Calu3 (cell line): ENCODE data around the gene NAALADL2. TPM values are rescaled to one million over a fixed set of nuclear protein-coding genes. Genes with fewer than 3 reads are reported as not detected.

Experiments used
- Bru-seq: library from RNA; stranded (reverse); fragments of 400-500 nt; gene quantifications from one replicate; lab custom pipeline; 2021; lab: Mats Ljungman, UMichigan
- BruChase-seq, 2 experiments: library from RNA; stranded (reverse); fragments of 400-500 nt; gene quantifications; one replicate each; lab custom pipeline; 2021; lab: Mats Ljungman, UMichigan
- BruUV-seq: library from RNA; stranded (reverse); fragments of 400-500 nt; replicated peaks from 2 replicates; lab custom pipeline; 2021; lab: Mats Ljungman, UMichigan
- CTCF ChIA-PET: fragments of 300-600 bp; sonication (Branson Sonifier 250); formaldehyde crosslinking; loops from one replicate; lab custom pipeline; 2022; ENCODE audit warnings: antibody characterized with exemption; lab: Charles Lee
- DNase-seq: peaks from one replicate; pipeline ENCODE4 v3.0.0; 2022
- H3K27ac Mint-ChIP-seq: one replicate; pipeline ENCODE4 v1.8.0; 2022; ENCODE audit warnings: mixed read lengths; ENCODE audit not compliant: unreplicated experiment
- H3K27me3 Mint-ChIP-seq: one replicate; pipeline ENCODE4 v1.8.0; 2022; ENCODE audit warnings: mixed read lengths; ENCODE audit not compliant: unreplicated experiment
- H3K36me3 Mint-ChIP-seq: one replicate; pipeline ENCODE4 v1.8.0; 2022; ENCODE audit warnings: mild to moderate bottlenecking, moderate library complexity, mixed read lengths; ENCODE audit not compliant: insufficient read depth, unreplicated experiment
- H3K4me1 Mint-ChIP-seq: one replicate; pipeline ENCODE4 v1.8.0; 2022; ENCODE audit warnings: mild to moderate bottlenecking, low read depth, mixed read lengths; ENCODE audit not compliant: unreplicated experiment
- H3K4me3 Mint-ChIP-seq: one replicate; pipeline ENCODE4 v1.8.0; 2022; ENCODE audit warnings: mild to moderate bottlenecking, low read depth, moderate library complexity, mixed read lengths; ENCODE audit not compliant: unreplicated experiment
- H3K9me3 Mint-ChIP-seq: one replicate; pipeline ENCODE4 v1.8.0; 2022; ENCODE audit warnings: low read depth, mixed read lengths; ENCODE audit not compliant: unreplicated experiment
- intact Hi-C: fragments of 100-400 bp; cut with micrococcal nuclease; formaldehyde crosslinking; loops from one replicate; pipeline ENCODE4 v1.10.0; 2022; ENCODE audit not compliant: unreplicated experiment
- long read RNA-seq: library from polyadenylated mRNA; stranded (forward); transcript quantifications from one replicate; pipeline ENCODE4 v2.0.0, GENCODE V29; 2022
- total RNA-seq: library from RNA; stranded (reverse); gene quantifications from 2 replicates; pipeline ENCODE4 v1.2.3, GENCODE V29; 2022
- TF ChIP-seq, protein P1 (sequence below): fragments of 200-600 bp; IDR thresholded peaks from one replicate; pipeline ENCODE4 v1.8.0; 2022; ENCODE audit warnings: antibody characterized with exemption; ENCODE audit not compliant: unreplicated experiment

NAALADL2 gene
- 36.7 and 36.9 TPM in 2 replicates for total RNA-seq
- percentile 81 among the genes with signal in this experiment for Bru-seq, nascent RNA
- percentile 73 among the genes with signal in this experiment for BruChase-seq, experiment 1, labeled RNA remaining after a 6-hour chase
- BruChase-seq, experiment 2, labeled RNA remaining after a 2-hour chase: percentile 74 among the genes with signal in this experiment
- long read RNA-seq, partial matches to known transcripts: 4 of 21 reads
- long read RNA-seq, other reads (novel, unspliced or antisense): 17 of 21 reads

- peak within 1 kb of the TSS; percentile 83 for H3K4me3 Mint-ChIP-seq
- DNase-seq: peak; percentile 67
Observed at GRCh38 chr3:174859114-174859735, at the start of gene NAALADL2. TSS of gene NAALADL2 (plus strand) at chr3:174859334.

DNA sequence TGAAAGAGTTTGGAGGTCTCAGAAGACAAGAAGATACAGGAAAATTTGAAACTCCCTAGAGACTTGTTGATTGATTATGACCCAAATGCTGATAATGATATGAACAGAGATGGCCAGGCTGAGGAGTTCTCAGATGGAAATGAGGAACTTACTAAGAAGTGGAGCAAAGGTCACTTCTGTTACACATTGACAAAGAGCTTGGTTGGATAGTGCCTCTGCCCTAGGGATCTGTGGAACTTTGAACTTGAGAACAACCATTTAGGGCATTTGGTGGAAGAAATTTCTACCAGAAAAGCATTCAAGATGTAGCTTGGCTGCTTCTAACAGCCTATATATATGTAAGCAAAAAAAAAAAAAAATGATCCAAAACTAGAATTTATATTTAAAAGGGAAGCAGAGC is 48.9 kb upstream of the NAALADL2 start:
- H3K27me3 Mint-ChIP-seq: no peaks in the 10 kb centered on the region
- CTCF ChIA-PET: interaction anchor here (0.7 kb wide), 2 partner anchors 374 to 729 kb away, joined by 3 to 5 read pairs; no protein-coding TSS in a partner anchor
- H3K27ac Mint-ChIP-seq: no peak overlapping the region
- no TSS peak for BruUV-seq
- H3K9me3 Mint-ChIP-seq: no peaks in the 10 kb centered on the region
- intact Hi-C loops: no loop called here
- TF ChIP-seq, protein P1, sequence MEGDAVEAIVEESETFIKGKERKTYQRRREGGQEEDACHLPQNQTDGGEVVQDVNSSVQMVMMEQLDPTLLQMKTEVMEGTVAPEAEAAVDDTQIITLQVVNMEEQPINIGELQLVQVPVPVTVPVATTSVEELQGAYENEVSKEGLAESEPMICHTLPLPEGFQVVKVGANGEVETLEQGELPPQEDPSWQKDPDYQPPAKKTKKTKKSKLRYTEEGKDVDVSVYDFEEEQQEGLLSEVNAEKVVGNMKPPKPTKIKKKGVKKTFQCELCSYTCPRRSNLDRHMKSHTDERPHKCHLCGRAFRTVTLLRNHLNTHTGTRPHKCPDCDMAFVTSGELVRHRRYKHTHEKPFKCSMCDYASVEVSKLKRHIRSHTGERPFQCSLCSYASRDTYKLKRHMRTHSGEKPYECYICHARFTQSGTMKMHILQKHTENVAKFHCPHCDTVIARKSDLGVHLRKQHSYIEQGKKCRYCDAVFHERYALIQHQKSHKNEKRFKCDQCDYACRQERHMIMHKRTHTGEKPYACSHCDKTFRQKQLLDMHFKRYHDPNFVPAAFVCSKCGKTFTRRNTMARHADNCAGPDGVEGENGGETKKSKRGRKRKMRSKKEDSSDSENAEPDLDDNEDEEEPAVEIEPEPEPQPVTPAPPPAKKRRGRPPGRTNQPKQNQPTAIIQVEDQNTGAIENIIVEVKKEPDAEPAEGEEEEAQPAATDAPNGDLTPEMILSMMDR: no peak
- no peak for DNase-seq
- no peaks in the 10 kb centered on the region for H3K36me3 Mint-ChIP-seq
- peaks cover 17% of the 10 kb centered on the region for H3K4me1 Mint-ChIP-seq
- no peak overlapping the region for H3K4me3 Mint-ChIP-seq

More at GRCh38 chr3:174859114-174859735, at the start of gene NAALADL2:
- intact Hi-C loops: loop anchor here (1.0 to 5.0 kb wide), 7 partner anchors 82 to 1308 kb away; no protein-coding TSS in a partner anchor
- H3K27ac Mint-ChIP-seq: peak within 1 kb of the TSS; percentile 71
- CTCF ChIA-PET: no interaction called here
- TF ChIP-seq, protein P1: no peak
- BruUV-seq: TSS peak; percentile 62
- H3K9me3 Mint-ChIP-seq: no peaks in the 10 kb centered on the region
- H3K27me3 Mint-ChIP-seq: no peaks in the 10 kb centered on the region
- H3K36me3 Mint-ChIP-seq: peaks cover 28% of the 10 kb centered on the region
- peaks cover 71% of the 10 kb centered on the region for H3K4me1 Mint-ChIP-seq

DNA sequence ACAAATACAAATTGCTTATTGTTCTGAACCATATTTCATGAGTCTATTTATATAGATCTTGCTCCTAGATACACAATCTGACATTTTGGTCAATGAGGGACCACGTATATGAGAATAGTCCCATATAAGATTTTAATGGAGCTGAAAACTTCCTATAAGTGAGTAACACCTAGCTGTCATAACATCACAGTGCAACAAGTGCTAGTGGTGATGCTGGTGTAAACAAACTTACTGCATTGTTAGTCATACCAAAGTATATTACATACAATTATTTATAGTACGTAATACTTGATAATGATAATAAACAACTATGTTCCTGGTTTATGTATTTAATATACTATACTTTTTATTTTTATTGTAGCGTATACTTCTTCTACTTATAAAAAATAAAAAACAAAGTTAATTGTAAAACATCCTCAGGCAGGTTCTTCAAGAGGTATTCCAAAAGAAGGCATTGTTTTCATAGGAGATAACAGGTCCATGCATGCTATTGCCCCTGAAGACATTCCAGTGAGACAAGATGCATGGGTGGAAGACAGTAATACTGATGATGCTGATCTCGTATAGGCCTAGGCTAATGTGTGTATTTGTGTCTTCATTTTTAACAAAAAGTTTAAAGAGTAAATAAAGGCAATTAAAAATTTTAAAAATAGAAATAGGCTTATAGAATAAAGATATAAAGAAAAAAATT is 46.8 kb upstream of the NAALADL2 start:
- Mint-ChIP-seq H3K4me3 (no peak overlapping the region), H3K36me3 (no peaks in the 10 kb centered on the region), H3K27ac (no peak overlapping the region), H3K27me3 (no peaks in the 10 kb centered on the region), H3K9me3 (no peaks in the 10 kb centered on the region), H3K4me1 (peaks cover 17% of the 10 kb centered on the region)
- no peak for DNase-seq
- intact Hi-C loops: no loop called here
- BruUV-seq: no TSS peak
- TF ChIP-seq, protein P1: no peak
- CTCF ChIA-PET: no interaction called here

DNA sequence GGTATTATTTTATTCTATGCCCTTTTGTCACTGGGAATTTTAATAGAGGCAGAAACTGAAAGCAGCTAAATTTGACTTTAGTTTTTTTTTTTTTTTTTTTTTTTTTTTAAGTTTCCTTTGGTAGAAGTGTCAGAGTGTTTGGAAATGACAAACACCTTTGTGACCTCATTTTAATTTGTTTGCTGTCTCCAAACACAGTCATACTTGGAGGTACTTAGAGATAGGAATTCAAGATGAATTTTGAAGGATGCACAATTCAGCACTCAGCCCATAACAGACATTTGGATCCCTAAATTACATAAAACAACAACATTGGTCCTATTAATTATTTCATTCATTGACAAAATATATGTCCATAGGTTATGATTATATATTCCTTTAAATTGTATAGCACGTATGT is 43.4 kb upstream of the NAALADL2 start:
- Mint-ChIP-seq H3K4me1 (peaks cover 6% of the 10 kb centered on the region), H3K9me3 (no peaks in the 10 kb centered on the region), H3K36me3 (no peaks in the 10 kb centered on the region), H3K4me3 (no peak overlapping the region), H3K27me3 (no peaks in the 10 kb centered on the region), H3K27ac (no peak overlapping the region)
- CTCF ChIA-PET: no interaction called here
- intact Hi-C loops: no loop called here
- TF ChIP-seq, protein P1: no peak
- DNase-seq: no peak
- no TSS peak for BruUV-seq
